ENCODE data around the gene IFRD2. TPM values are rescaled to one million over a fixed set of nuclear protein-coding genes. Genes with fewer than 3 reads are reported as not detected.
A peak's percentile ranks its signal among the peaks of the same experiment; 100 is the strongest.

Gene IFRD2
- total RNA-seq, 1 donor from 2014 or later: 49.0 TPM

GRCh38 chr3:50241713-50242380 lies 50.4 kb downstream of the IFRD2 start:
- no peak for TF ChIP-seq CTCF (IDR thresholded peaks at IDR 0.05; ENCODE audit: unreplicated experiment)
- no peak overlapping the region for H3K4me3 Mint-ChIP-seq (ENCODE audit: low read depth)
- H3K27me3 Mint-ChIP-seq: no peaks in the 10 kb centered on the region
- no peak overlapping the region for H3K27ac Mint-ChIP-seq
- DNase-seq (ENCODE audit: low spot score, unreplicated experiment): no peak
- H3K9me3 Mint-ChIP-seq (ENCODE audit: low read depth): no peaks in the 10 kb centered on the region
- H3K36me3 Mint-ChIP-seq (ENCODE audit: insufficient read depth): peaks cover 2% of the 10 kb centered on the region
- H3K4me1 Mint-ChIP-seq (ENCODE audit: low read depth): peaks cover 42% of the 10 kb centered on the region

GRCh38 chr3:50241163-50241562 lies 51.1 kb downstream of the IFRD2 start:
- peak overlapping the region; percentile 50 for H3K4me3 Mint-ChIP-seq (ENCODE audit: low read depth)
- H3K9me3 Mint-ChIP-seq (ENCODE audit: low read depth): no peaks in the 10 kb centered on the region
- peak overlapping the region; percentile 47 for H3K27ac Mint-ChIP-seq
- no peak for DNase-seq (ENCODE audit: low spot score, unreplicated experiment)
- peaks cover 40% of the 10 kb centered on the region for H3K4me1 Mint-ChIP-seq (ENCODE audit: low read depth)
- TF ChIP-seq CTCF (IDR thresholded peaks at IDR 0.05; ENCODE audit: unreplicated experiment): no peak
- peaks cover 2% of the 10 kb centered on the region for H3K36me3 Mint-ChIP-seq (ENCODE audit: insufficient read depth)
- H3K27me3 Mint-ChIP-seq: no peaks in the 10 kb centered on the region

GRCh38 chr3:50239649-50240048 lies 52.6 kb downstream of the IFRD2 start:
- no peak for DNase-seq (ENCODE audit: low spot score, unreplicated experiment)
- peak overlapping the region; percentile 40 for H3K4me3 Mint-ChIP-seq (ENCODE audit: low read depth)
- no peak for TF ChIP-seq CTCF (IDR thresholded peaks at IDR 0.05; ENCODE audit: unreplicated experiment)
- peaks cover 2% of the 10 kb centered on the region for H3K36me3 Mint-ChIP-seq (ENCODE audit: insufficient read depth)
- H3K27me3 Mint-ChIP-seq: no peaks in the 10 kb centered on the region
- H3K4me1 Mint-ChIP-seq (ENCODE audit: low read depth): peaks cover 37% of the 10 kb centered on the region
- H3K27ac Mint-ChIP-seq: no peak overlapping the region
- H3K9me3 Mint-ChIP-seq (ENCODE audit: low read depth): no peaks in the 10 kb centered on the region

- Mint-ChIP-seq H3K4me3 (ENCODE audit: low read depth) (peak overlapping the region; percentile 93), H3K36me3 (ENCODE audit: insufficient read depth) (no peaks in the 10 kb centered on the region), H3K27me3 (no peaks in the 10 kb centered on the region), H3K4me1 (ENCODE audit: low read depth) (peaks cover 38% of the 10 kb centered on the region), H3K27ac (no peak overlapping the region), H3K9me3 (ENCODE audit: low read depth) (no peaks in the 10 kb centered on the region)
- TF ChIP-seq CTCF (IDR thresholded peaks at IDR 0.05; ENCODE audit: unreplicated experiment): no peak
- no peak for DNase-seq (ENCODE audit: low spot score, unreplicated experiment)
These were observed 53.6 kb downstream of the IFRD2 start for GRCh38 chr3:50238549-50239026.

GRCh38 chr3:50237754-50238548 lies 54.3 kb downstream of the IFRD2 start:
- Mint-ChIP-seq H3K27ac (peak overlapping the region; percentile 92), H3K36me3 (ENCODE audit: insufficient read depth) (no peaks in the 10 kb centered on the region), H3K4me1 (ENCODE audit: low read depth) (peaks cover 43% of the 10 kb centered on the region), H3K9me3 (ENCODE audit: low read depth) (no peaks in the 10 kb centered on the region), H3K27me3 (no peaks in the 10 kb centered on the region), H3K4me3 (ENCODE audit: low read depth) (peak overlapping the region; percentile 93)
- DNase-seq (ENCODE audit: low spot score, unreplicated experiment): no peak
- no peak for TF ChIP-seq CTCF (IDR thresholded peaks at IDR 0.05; ENCODE audit: unreplicated experiment)

Other genes starting within 250 kb of the IFRD2 start
- gene RBM5, start 203.5 kb downstream of the IFRD2 start, total RNA-seq: 317 and 322 TPM in 2 replicates
- gene SEMA3F, start 137.1 kb downstream of the IFRD2 start, total RNA-seq: 23.6 and 26.5 TPM in 2 replicates
- 0.12 and 0.91 TPM in 2 replicates for gene GNAT1, start 100.8 kb downstream of the IFRD2 start, total RNA-seq
- gene SLC38A3, start 87.2 kb downstream of the IFRD2 start, total RNA-seq: 43.5 and 44.7 TPM in 2 replicates
- gene GNAI2, start 56.2 kb downstream of the IFRD2 start, total RNA-seq: 158 and 171 TPM in 2 replicates
- gene SEMA3B, start 23.3 kb downstream of the IFRD2 start, total RNA-seq: 24.6 and 27.6 TPM in 2 replicates
- gene LSMEM2, start 13.3 kb downstream of the IFRD2 start, total RNA-seq: not detected in 2 replicates
- gene HYAL3, start 7.0 kb upstream of the IFRD2 start, total RNA-seq: 3.2 and 3.6 TPM in 2 replicates
- 7.5 and 9.4 TPM in 2 replicates for gene NAA80, start 7.0 kb upstream of the IFRD2 start, total RNA-seq
- 3.1 and 4.1 TPM in 2 replicates for gene HYAL1, start 11.1 kb upstream of the IFRD2 start, total RNA-seq
- gene HYAL2, start 30.3 kb upstream of the IFRD2 start, total RNA-seq: 74.3 and 77.9 TPM in 2 replicates
- 33.1 and 34.9 TPM in 2 replicates for gene TUSC2, start 35.8 kb upstream of the IFRD2 start, total RNA-seq
- 11.7 and 13.9 TPM in 2 replicates for gene RASSF1, start 48.4 kb upstream of the IFRD2 start, total RNA-seq
- 0.86 and 2.2 TPM in 2 replicates for gene ZMYND10, start 53.3 kb upstream of the IFRD2 start, total RNA-seq
- gene NPRL2, start 58.3 kb upstream of the IFRD2 start, total RNA-seq: 25.7 and 31.6 TPM in 2 replicates
- 18.7 and 19.2 TPM in 2 replicates for gene CYB561D2, start 58.4 kb upstream of the IFRD2 start, total RNA-seq
- gene TMEM115, start 67.1 kb upstream of the IFRD2 start, total RNA-seq: 32.7 and 33.0 TPM in 2 replicates
- 5.5 and 6.9 TPM in 2 replicates for gene CACNA2D2, start 211.2 kb upstream of the IFRD2 start, total RNA-seq

All from progenitor cell of endocrine pancreas (in vitro differentiated cells).